Kidney (tissue), 14 donors: ENCODE measurements around the gene ZBTB7C. TPM values are rescaled to one million over a fixed set of nuclear protein-coding genes. Genes with fewer than 3 reads are reported as not detected.
A peak's percentile ranks its signal among the peaks of the same experiment; 100 is the strongest.

Source experiments
- DNase-seq, 5 donors: peaks; one replicate each; pipeline ENCODE4 v3.0.0-alpha.2; 2013 to 2020
- FAIRE-seq: peaks from 2 replicates; lab custom pipeline; 2012; peaks lifted over from hg19 to GRCh38; lab: Jason Lieb, UNC
- H3K27ac ChIP-seq, 2 donors: one replicate each; pipeline ENCODE4 v1.7.0; 2013; ENCODE audit warnings: low read depth in 2 of 2, low read length in 2 of 2, inconsistent platforms in 1 of 2
- H3K27me3 ChIP-seq: one replicate; pipeline ENCODE4 v1.7.1; 2013; ENCODE audit warnings: low read length, inconsistent platforms; ENCODE audit not compliant: control insufficient read depth, insufficient read depth
- H3K36me3 ChIP-seq, 3 donors: one replicate each; pipeline versions ENCODE4 v1.7.0 to v1.7.1; 2013; ENCODE audit warnings: low read length in 3 of 3, control low read depth in 1 of 3, inconsistent platforms in 1 of 3; ENCODE audit not compliant: insufficient read depth in 3 of 3, control insufficient read depth in 2 of 3
- H3K4me1 ChIP-seq, 3 donors: one replicate each; pipeline versions ENCODE4 v1.7.0 to v1.7.1; 2013; ENCODE audit warnings: low read length in 3 of 3, inconsistent platforms in 1 of 3, low read depth in 1 of 3; ENCODE audit not compliant: control insufficient read depth in 2 of 3, insufficient read depth in 2 of 3
- H3K4me3 ChIP-seq, 3 donors: one replicate each; pipeline versions ENCODE4 v1.7.0 to v1.8.1; 2013; ENCODE audit warnings: low read length in 3 of 3, control low read depth in 1 of 3, inconsistent platforms in 1 of 3
- H3K9ac ChIP-seq, 3 donors: one replicate each; pipeline versions ENCODE4 v1.7.0 to v1.7.1; 2013; ENCODE audit warnings: low read length in 3 of 3, control low read depth in 1 of 3, inconsistent platforms in 1 of 3
- H3K9me3 ChIP-seq, 3 donors: one replicate each; pipeline versions ENCODE4 v1.7.0 to v1.7.1; 2013; ENCODE audit warnings: low read length in 3 of 3, control low read depth in 1 of 3, inconsistent platforms in 1 of 3; ENCODE audit not compliant: control insufficient read depth in 2 of 3, insufficient read depth in 1 of 3
- intact Hi-C: fragments of 100-400 bp; cut with DNase I; formaldehyde crosslinking; loops from one replicate; pipeline ENCODE4 v1.11.1; 2022
- polyA plus RNA-seq: library from polyadenylated mRNA; stranded (reverse); fragments of 350-450 nt; fragmentation: Illumina TruSeq; extraction: RNeasy Lipid Tissue Mini Kit (QIAGEN cat#74804); gene quantifications from one replicate; pipeline ENCODE4 v1.2.3, GENCODE V29; 2014; ENCODE audit warnings: low read depth, low replicate concordance; ENCODE audit not compliant: insufficient read depth
- total RNA-seq: library from RNA; stranded (reverse); fragmentation: NEBNext Ultra II Directional; extraction: Animal tissue kit (Norgen Biotek cat#: 25700); gene quantifications from one replicate; pipeline ENCODE4 v1.2.1, GENCODE V29; 2021
- TF ChIP-seq, protein P1 (sequence below): IDR thresholded peaks from 3 replicates; pipeline ENCODE4 v1.5.1; 2012; ENCODE audit warnings: mild to moderate bottlenecking, moderate library complexity, borderline replicate concordance; ENCODE audit not compliant: insufficient read depth; ENCODE audit errors: extremely low read depth
- donor health status: control.
- donor health status: control.
- donor health status: control.
- donor health status: control.
- donor health status: control.
- donor health status: DM: yes; HTN: yes; CAD: no.
- donor health status: Normal renal cell carcinoma (clear cell type).

The ZBTB7C gene
- total and polyA plus RNA-seq, 2 donors from 2014 or later, result 1.8 to 13.8 TPM

DNA sequence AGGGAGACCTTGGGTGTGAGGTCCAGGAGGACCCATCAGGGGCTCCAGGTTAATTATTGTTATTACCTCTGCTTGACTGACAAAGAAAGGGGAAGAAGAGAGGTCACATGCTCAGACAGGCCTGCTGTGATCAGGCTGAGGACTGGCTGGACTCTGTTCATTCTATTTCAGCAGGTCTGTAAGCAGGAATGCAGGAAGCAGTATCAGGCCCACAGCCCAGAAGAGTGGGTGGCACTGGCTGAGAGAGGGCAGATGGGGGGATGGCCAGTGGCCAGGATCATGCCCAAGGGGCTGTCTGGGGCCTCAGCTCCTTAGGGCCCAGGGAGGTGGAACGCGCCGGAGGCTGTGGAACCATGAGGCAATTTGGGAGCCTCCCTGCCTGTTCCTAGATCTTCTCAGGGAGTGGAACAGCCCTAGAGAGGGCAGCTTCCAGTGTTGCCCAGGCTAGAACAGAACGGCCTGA is 43.7 kb upstream of the ZBTB7C start:
- Histone ChIP-seq H3K27me3 (no peaks in the 10 kb centered on the region), H3K36me3 (no peaks in the 10 kb centered on the region), H3K9me3 (no peaks in the 10 kb centered on the region), H3K27ac (peak overlapping the region; percentile 89 to 92), H3K4me3 (no peak overlapping the region), H3K4me1 (peaks cover 10 to 36% (median 35%) of the 10 kb centered on the region in 3 donors), H3K9ac (peak overlapping the region in 2 of 3 donors; percentile 15 to 42)
- TF ChIP-seq, protein P1, sequence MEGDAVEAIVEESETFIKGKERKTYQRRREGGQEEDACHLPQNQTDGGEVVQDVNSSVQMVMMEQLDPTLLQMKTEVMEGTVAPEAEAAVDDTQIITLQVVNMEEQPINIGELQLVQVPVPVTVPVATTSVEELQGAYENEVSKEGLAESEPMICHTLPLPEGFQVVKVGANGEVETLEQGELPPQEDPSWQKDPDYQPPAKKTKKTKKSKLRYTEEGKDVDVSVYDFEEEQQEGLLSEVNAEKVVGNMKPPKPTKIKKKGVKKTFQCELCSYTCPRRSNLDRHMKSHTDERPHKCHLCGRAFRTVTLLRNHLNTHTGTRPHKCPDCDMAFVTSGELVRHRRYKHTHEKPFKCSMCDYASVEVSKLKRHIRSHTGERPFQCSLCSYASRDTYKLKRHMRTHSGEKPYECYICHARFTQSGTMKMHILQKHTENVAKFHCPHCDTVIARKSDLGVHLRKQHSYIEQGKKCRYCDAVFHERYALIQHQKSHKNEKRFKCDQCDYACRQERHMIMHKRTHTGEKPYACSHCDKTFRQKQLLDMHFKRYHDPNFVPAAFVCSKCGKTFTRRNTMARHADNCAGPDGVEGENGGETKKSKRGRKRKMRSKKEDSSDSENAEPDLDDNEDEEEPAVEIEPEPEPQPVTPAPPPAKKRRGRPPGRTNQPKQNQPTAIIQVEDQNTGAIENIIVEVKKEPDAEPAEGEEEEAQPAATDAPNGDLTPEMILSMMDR, result no peak
- FAIRE-seq (no peak), DNase-seq (peak in 3 of 5 donors; percentile 21 to 84 (median 40))
- intact Hi-C loops, result no loop called here

DNA sequence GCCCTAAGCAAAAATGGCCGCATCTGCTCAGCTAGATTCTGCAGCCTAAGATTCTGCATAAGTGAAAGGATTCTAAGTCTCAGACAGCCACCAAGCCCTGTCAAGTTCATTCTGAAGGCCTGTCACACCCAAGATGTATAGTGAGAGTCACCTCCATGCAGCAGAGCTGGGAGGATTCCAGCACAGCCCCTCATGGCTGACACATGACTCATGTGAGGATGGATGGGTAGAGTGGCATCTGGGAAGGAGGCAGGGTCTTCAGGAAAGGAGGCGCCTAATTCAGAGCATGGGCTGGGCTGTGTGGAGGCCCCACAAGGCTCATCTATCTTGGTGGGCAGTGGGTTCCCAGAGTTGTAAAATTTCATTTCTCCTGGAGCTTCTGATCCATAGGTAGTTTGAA is 41.5 kb upstream of the ZBTB7C start:
- Histone ChIP-seq H3K27me3 (no peaks in the 10 kb centered on the region), H3K9ac (no peak overlapping the region), H3K4me1 (peaks cover 10 to 42% (median 32%) of the 10 kb centered on the region in 3 donors), H3K9me3 (no peaks in the 10 kb centered on the region), H3K36me3 (no peaks in the 10 kb centered on the region), H3K4me3 (no peak overlapping the region), H3K27ac (no peak overlapping the region)
- intact Hi-C loops, result no loop called here
- TF ChIP-seq, protein P1, result no peak
- FAIRE-seq (no peak), DNase-seq (no peak)

DNA sequence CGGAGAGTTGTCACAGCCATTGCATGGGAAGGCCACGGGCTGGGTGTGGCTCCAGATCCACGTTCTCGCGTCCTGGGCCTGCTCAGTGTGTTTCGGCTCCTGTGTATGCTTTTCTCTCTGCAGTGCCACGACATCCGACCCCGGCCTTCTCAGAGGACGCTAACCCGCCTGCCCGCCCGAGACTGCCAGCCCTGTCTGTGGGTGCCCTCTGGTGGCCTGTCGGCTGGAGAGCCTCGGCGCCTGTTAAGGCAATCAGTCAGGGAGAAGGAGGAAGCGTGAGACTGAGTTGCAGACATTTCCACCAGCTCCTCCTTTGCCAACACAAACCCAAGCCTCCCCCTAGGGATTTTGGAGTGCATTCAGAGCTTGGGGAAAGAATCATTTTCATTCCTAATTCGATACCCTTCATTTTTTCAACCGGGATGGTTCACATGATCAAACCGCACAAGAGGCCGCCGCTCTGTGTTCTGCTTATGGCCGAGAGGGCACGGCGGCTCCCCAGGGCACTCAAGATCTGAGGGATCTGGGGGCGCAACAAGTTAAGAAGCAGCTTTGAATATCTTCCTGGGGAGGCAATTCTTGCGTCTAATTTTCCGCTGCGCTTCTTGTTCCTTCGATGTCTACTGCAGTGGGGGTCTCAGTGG is 37.5 kb upstream of the ZBTB7C start:
- H3K9me3 ChIP-seq, result no peaks in the 10 kb centered on the region
- H3K4me1 ChIP-seq, result peaks cover 0 to 5% (median 5%) of the 10 kb centered on the region in 3 donors
- H3K9ac ChIP-seq, result no peak overlapping the region
- H3K27me3 ChIP-seq, result no peaks in the 10 kb centered on the region
- no peak overlapping the region for H3K27ac ChIP-seq
- FAIRE-seq (no peak), DNase-seq (peak; percentile 90 to 95 (median 93))
- intact Hi-C loops, result loop anchor here (5.0 kb wide), 1 partner anchor 414 kb away; no protein-coding TSS in a partner anchor
- TF ChIP-seq, protein P1, result peak; percentile 74
- H3K4me3 ChIP-seq, result no peak overlapping the region
- H3K36me3 ChIP-seq, result no peaks in the 10 kb centered on the region
